Measurements from ENCODE around the gene IQGAP3.

The IQGAP3 gene

DNA sequence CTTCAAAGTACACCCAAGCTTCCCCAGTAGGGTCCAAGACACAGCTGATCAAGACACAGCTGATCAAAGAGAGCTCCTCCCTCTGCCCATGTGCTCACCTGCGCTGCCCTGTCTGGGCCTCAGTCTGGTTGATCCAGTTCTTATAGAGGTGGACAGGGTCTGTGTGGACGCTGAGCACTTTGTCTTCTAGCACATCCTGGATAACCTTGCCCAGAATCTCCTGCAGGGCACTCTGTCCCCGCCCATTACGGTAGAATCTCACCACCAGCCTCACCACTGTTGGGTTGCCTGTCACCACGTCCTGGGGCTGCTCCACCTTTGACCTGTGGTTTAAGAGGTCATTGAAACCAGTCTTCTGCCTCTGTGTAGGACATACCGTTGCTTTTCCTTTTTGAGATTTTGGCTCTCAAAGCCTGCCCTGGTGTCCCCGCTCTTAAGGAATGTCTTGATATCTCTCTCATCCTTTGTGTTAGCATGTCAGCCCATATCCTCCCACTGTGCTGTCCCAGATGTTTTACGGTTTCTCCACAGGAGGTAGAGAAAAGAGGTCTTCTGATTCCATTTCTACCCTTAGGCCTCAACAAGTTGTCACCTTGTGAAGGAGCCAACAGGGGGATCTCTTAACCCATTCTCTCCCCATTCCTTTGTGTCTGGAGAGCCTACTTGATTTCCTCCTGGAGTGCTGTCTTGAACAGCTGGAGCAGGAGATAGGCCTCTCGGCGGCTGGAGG, 33.5 kb downstream of the IQGAP3 start:
- DNase-seq, result no peak

GRCh38 chr1:156537027-156537426, 35.3 kb downstream of the IQGAP3 start:
- no peak for DNase-seq

- DNase-seq, result no peak
Observed at GRCh38 chr1:156534424-156535060, 37.8 kb downstream of the IQGAP3 start.

GRCh38 chr1:156533568-156534220, 38.7 kb downstream of the IQGAP3 start:
- DNase-seq, result no peak

DNA sequence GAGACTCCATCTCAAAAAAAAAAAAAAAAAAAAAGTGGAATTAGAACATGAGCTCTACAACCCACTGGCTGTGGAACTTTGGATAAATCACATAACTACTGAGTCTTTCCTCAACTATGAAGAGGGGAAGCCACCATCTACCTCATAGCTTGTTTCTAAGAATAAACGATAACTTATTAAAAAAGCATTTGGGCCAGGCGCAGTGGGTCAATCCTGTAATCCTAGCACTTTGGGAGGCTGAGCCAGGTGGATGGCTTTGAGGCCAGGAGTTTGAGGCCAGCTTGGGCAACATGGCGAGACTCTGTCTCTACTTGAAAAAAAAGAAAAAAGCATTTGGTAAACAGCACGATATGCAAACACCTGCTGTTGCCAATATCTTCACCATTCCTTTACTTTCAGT, 40.0 kb downstream of the IQGAP3 start:
- no peak for DNase-seq

- no peak for DNase-seq
Observed at GRCh38 chr1:156530006-156530405, 42.4 kb downstream of the IQGAP3 start.

DNA sequence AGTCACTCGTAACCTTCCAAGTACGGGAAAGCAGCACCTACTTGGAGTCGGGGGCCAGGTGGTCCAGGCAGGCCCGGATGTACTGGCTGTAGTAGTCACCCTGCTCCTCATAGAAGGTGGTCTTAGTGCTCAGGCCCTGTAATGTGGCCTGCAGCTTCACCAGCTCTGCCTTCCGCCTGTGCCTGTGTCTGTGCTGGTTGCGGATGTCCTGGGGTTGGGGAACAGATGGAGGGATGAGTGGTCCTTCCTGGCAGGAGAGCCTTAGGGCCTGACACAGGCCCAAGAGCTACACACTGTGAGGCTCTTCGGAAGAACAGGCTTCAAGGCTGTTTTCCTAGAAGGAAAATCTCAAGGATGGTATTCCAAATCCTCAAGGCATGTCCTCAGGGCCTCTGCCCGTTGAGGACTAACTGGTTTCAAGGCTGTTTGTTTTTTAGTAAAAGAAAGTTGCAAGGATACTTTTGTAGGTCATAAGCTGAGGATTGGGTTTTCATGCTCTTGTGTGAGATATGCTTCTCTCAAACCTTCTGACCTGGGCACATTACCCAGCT, 43.4 kb downstream of the IQGAP3 start:
- no peak for DNase-seq

- no peak for DNase-seq
Observed at GRCh38 chr1:156528231-156528630, 44.1 kb downstream of the IQGAP3 start.

GRCh38 chr1:156527584-156527983, 44.8 kb downstream of the IQGAP3 start:
- DNase-seq, result no peak

DNA sequence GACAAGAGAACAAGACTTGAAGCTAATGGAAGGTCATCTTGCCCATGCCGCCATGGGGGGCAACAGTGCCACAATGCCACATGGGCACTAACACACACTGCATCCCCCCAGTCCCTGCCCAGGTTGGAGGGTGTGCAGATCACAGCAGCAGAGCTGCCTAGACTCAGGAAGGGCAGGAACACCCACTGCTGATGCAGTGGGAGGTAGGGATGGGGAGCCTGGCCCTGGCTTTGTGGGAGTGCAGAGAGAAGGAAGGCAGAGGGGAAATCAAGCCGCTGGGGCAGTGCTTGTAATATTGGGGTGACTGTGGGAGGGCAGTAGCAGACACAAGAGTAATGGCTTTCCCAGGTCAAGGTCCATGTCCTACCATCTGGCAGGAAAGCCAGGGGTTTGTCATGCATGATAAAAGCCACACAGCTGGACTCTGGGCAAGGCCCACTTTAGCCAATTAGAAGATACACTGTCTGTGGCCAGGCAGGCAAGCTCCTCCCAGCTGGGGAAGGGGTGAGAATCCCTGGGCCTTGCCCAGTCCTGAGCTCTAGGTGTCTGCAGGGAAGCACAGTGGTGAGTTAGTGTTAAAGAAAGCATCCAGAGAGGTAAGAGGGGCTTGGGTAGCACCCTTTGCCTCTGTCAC, 46.4 kb downstream of the IQGAP3 start:
- no peak for DNase-seq

GRCh38 chr1:156525071-156525501, 47.3 kb downstream of the IQGAP3 start:
- no peak for DNase-seq

DNA sequence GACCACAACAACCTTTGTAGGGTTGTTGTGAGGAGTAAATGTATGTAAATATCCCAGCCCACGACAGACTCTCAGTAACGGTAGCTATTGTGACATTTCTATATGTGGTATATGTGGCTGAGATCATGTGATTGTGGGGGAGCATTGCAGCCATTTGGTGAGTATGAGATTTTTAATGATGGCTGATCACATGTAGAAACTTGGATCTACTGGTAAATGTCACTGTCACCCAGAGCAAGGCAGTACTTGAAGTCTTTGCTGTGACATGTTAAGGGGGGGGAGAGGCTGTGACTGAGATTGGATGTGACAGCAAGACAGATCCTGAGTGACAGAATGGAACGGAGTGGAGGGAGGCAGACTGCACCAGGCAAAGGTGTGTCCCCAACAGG, 47.9 kb downstream of the IQGAP3 start:
- no peak for DNase-seq

DNA sequence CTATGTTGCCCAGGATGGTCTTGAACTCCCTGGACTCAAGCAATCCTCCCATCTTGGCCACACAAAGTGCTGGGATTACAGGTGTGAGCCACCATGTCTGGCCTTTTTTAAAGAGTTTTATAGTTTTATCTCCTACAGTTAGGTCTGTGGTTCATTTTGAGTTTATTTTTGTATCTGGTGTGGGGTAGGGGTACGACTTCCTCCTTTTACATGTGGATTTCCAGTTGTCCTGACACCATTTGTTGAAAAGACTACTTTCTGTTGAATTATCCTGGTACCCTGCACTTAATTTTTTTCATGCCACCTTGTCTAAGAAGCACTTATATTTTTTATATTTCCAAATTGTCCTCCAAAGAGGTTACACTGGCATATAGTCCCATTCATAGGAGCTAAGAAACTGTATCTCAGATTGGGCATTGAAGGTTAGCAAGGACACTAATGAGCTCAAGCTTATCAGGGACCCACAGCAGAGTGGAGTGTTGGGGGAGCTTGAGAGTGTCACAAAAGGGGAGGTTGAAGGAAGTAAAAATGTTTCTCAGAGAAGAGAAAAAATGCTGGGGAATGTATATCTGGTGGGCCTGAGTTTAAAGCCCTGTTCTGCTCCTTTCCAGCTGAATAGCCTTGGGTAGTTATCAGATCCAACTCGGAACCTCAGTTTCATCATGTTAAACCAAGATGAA, 48.4 kb downstream of the IQGAP3 start:
- no peak for DNase-seq

DNA sequence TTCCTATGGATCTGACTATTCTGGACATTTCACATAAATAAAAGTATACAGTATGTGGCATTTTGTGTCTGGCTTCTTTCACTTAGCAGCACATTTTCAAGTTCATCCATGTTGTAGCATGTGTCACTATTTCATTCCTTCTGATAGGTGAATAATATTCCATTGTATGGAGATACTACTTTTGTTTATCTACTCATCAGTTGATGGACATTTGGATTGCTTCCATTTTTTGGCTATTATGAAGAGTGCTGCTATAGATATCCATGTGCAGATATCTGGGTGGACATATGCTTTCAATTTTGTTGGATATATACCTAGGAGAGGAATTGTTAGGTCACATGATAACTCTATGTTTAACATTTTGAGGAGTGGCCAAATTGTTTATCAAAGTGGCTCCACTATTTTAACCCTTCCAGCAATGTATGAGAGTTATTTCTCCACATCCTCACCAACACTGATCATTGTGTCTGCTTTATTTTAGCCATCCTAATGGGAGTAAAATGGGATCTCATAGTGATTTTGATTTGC, 49.9 kb downstream of the IQGAP3 start:
- no peak for DNase-seq

DNA sequence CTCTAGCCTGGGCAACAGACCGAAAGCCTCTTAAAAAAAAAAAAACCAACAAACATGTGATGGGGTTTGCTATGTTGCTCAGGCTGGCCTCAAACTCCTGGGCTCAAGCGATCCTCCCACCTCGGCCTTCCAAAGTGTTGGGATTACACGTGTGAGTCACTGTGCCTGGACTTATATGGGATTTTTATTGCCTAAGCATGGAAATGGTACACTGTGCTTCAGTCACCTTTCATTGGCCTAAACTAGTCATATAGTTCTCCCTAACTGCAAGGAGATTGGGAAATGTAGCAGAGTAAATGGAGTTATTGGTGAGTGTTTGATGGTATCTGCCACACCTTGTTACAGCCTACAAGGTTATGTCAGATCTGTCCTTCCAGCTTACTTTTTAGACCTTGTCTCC, 54.6 kb downstream of the IQGAP3 start:
- no peak for DNase-seq

GRCh38 chr1:156516821-156517220, 55.5 kb downstream of the IQGAP3 start:
- no peak for DNase-seq

GRCh38 chr1:156515956-156516355, 56.4 kb downstream of the IQGAP3 start:
- no peak for DNase-seq

DNA sequence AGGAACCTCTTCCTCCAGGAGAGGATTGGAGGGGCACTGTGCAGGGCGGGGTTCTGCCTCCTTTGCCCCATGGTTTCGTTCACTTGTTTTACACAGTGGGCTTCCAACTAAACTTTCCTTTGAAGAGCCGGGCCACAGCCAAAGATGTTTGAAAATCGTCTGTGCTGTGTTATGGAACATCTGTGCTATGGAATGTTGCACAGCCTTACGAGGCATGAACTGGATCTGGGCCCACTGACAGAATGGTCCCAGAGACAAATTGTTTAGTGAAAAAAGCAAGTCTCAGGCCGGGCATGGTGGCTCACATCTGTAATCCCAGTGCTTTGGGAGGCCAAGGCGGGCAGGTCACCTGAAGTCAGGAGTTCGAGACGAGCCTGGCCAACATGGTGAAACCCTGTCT, 59.2 kb downstream of the IQGAP3 start:
- no peak for DNase-seq

- DNase-seq, result no peak
Observed at GRCh38 chr1:156511644-156512043, 60.7 kb downstream of the IQGAP3 start.

DNA sequence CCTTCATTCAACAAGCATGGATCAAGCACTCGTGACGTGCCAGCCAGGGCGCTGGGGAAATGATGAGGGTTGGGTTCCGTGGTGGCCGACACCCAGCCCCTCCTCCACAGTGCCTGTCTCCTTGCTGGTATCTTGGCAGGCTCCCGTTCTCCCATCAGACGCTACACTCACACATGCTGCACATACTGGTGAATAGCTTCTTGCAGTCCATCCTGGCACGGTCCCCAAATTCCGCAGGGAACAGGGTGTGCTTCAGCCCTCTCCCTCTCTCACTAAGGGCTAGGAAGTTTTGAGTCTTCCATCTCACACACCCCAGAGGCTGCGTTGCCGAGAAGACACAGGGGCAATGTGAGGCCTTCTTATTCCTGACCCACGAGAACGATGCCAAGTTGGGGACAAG, 61.7 kb downstream of the IQGAP3 start:
- DNase-seq, result no peak

DNA sequence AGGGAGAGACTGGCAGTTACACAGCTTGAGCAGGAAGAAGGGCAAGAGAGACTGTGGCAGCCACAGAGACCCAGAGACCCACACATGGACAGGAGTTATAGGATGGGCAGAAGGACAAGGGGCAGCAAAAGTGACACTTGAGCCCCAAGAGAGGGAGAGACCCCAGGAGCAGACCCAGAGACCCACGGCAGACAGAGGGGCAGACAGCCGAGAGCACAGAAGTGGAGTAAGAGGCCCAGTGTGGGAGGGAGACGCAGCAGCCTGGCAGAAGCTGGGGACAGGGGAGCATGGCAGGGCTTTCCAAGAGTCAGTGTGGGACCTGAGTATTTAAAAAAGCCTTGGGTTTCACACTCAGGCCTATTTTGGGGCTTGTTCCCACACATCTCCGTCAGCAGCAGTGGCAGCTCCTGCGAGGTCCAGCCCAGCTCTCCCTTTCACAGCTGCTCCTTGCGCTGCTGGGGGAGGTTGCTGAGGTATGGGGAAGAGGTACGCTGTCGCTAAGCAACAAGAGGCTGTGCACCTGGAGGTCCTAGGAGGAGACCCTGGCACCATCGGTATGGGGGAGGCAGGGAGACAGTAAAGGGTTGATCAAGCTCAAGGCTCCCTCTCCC, 62.8 kb downstream of the IQGAP3 start:
- DNase-seq, result no peak

- DNase-seq, result no peak
Observed at GRCh38 chr1:156508955-156509234, 63.5 kb downstream of the IQGAP3 start.
